Uterus (tissue), 2 donors: ENCODE data around the gene DCUN1D2.

Experiments
- POLR2A ChIP-seq, 2 donors: fragments of 450-650 bp; IDR thresholded peaks; one replicate each; pipeline ENCODE4 v1.6.1; 2016; ENCODE audit warnings: antibody characterized with exemption in 2 of 2, mild to moderate bottlenecking in 1 of 2, moderate library complexity in 1 of 2
- TF ChIP-seq, protein P1 (sequence below), 4 experiments: fragments of 200-600 bp in 2 of 4; fragments of 450-650 bp in 2 of 4; sonication (generic) in 2 of 4; IDR thresholded peaks; one replicate each; pipeline ENCODE4 v1.5.1; 2016 to 2019; ENCODE audit warnings: antibody characterized with exemption in 4 of 4, mild to moderate bottlenecking in 2 of 4, moderate library complexity in 1 of 4

GRCh38 chr13:113428469-113428865, 62.0 kb downstream of the DCUN1D2 start:
- TF ChIP-seq, protein P1, sequence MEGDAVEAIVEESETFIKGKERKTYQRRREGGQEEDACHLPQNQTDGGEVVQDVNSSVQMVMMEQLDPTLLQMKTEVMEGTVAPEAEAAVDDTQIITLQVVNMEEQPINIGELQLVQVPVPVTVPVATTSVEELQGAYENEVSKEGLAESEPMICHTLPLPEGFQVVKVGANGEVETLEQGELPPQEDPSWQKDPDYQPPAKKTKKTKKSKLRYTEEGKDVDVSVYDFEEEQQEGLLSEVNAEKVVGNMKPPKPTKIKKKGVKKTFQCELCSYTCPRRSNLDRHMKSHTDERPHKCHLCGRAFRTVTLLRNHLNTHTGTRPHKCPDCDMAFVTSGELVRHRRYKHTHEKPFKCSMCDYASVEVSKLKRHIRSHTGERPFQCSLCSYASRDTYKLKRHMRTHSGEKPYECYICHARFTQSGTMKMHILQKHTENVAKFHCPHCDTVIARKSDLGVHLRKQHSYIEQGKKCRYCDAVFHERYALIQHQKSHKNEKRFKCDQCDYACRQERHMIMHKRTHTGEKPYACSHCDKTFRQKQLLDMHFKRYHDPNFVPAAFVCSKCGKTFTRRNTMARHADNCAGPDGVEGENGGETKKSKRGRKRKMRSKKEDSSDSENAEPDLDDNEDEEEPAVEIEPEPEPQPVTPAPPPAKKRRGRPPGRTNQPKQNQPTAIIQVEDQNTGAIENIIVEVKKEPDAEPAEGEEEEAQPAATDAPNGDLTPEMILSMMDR (IDR thresholded peaks at IDR 0.05): no peak
- no peak for TF ChIP-seq POLR2A (IDR thresholded peaks at IDR 0.05)
